H1 (cell line): Measurements from ENCODE around the gene SOX2. TPM values are rescaled to one million over a fixed set of nuclear protein-coding genes. Genes with fewer than 3 reads are reported as not detected.

Experiments
- BACH1 ChIP-seq: IDR thresholded peaks from 2 replicates; pipeline ENCODE4 v1.6.1; 2012; ENCODE audit warnings: low read length, improper control_type of control experiment
- CHD2 ChIP-seq: IDR thresholded peaks from 2 replicates; pipeline ENCODE4 v1.6.1; 2012; ENCODE audit warnings: low read length, improper control_type of control experiment
- CREB1 ChIP-seq: IDR thresholded peaks from 2 replicates; pipeline ENCODE4 v1.6.1; 2012; ENCODE audit warnings: inconsistent platforms
- EGR1 ChIP-seq: IDR thresholded peaks from 2 replicates; pipeline ENCODE4 v1.6.1; 2011; ENCODE audit warnings: low read depth, low read length, borderline replicate concordance
- EP300 ChIP-seq, 2 experiments: IDR thresholded peaks; 1 replicate in 1 of 2; 2 replicates in 1 of 2; pipeline ENCODE4 v1.6.1; 2011 to 2012; ENCODE audit warnings: low read depth in 2 of 2, low read length in 2 of 2, mild to moderate bottlenecking in 2 of 2, borderline replicate concordance in 1 of 2, inconsistent platforms in 1 of 2, moderate library complexity in 1 of 2
- GTF2F1 ChIP-seq: IDR thresholded peaks from 2 replicates; pipeline ENCODE4 v1.6.1; 2012; ENCODE audit warnings: low read depth, low read length, improper control_type of control experiment, borderline replicate concordance
- JUND ChIP-seq: IDR thresholded peaks from 2 replicates; pipeline ENCODE4 v1.6.1; 2011; ENCODE audit warnings: mild to moderate bottlenecking, improper control_type of control experiment, low read length
- MAX ChIP-seq: IDR thresholded peaks from 2 replicates; pipeline ENCODE4 v1.6.1; 2012; ENCODE audit warnings: inconsistent platforms
- PHF8 ChIP-seq: fragments of 200-600 bp; sonication (generic); conservative IDR thresholded peaks from 2 replicates; pipeline ENCODE4 v1.7.1; 2012; ENCODE audit warnings: low read depth, mild to moderate bottlenecking, inconsistent platforms, low read length, moderate library complexity
- POLR2AphosphoS5 ChIP-seq: IDR thresholded peaks from 2 replicates; pipeline ENCODE4 v1.6.1; 2011; ENCODE audit warnings: low read depth, low read length
- POU5F1 ChIP-seq: IDR thresholded peaks from 2 replicates; pipeline ENCODE4 v1.6.1; 2011; ENCODE audit warnings: low read depth, mild to moderate bottlenecking, low read length, moderate library complexity
- RBBP5 ChIP-seq: IDR thresholded peaks from 2 replicates; pipeline ENCODE4 v1.7.1; 2012; ENCODE audit warnings: low read depth, mild to moderate bottlenecking, inconsistent platforms, low read length, moderate library complexity, borderline replicate concordance
- RNF2 ChIP-seq: fragments of 200-900, 300-1000 bp; sonication (generic); IDR thresholded peaks from 2 replicates; pipeline ENCODE4 v1.7.1; 2016; ENCODE audit warnings: borderline replicate concordance, low read depth, mild to moderate bottlenecking, antibody characterized with exemption, low read length; ENCODE audit not compliant: poor library complexity, severe bottlenecking; ENCODE audit errors: missing control alignments
- SAP30 ChIP-seq: fragments of 300-600 bp; sonication (generic); IDR thresholded peaks from 2 replicates; pipeline ENCODE4 v1.7.1; 2012; ENCODE audit warnings: low read length, moderate library complexity, mild to moderate bottlenecking, inconsistent platforms; ENCODE audit not compliant: insufficient read depth, insufficient replicate concordance
- SIN3A ChIP-seq, 2 experiments: IDR thresholded peaks in 1 of 2; conservative IDR thresholded peaks in 1 of 2; 2 replicates each; pipeline ENCODE4 v1.6.1; 2011 to 2012; ENCODE audit warnings: low read length in 2 of 2, improper control_type of control experiment in 1 of 2, low read depth in 1 of 2, mild to moderate bottlenecking in 1 of 2
- SIRT6 ChIP-seq: IDR thresholded peaks from one replicate; pipeline ENCODE4 v1.7.1; 2012; ENCODE audit warnings: low read length, inconsistent platforms
- SP1 ChIP-seq: IDR thresholded peaks from 2 replicates; pipeline ENCODE4 v1.6.1; 2011; ENCODE audit warnings: low read depth, low read length
- SP2 ChIP-seq: IDR thresholded peaks from 2 replicates; pipeline ENCODE4 v1.6.1; 2012; ENCODE audit warnings: mild to moderate bottlenecking, low read length, inconsistent platforms
- SRF ChIP-seq: IDR thresholded peaks from 2 replicates; pipeline ENCODE4 v1.6.1; 2011; ENCODE audit warnings: mild to moderate bottlenecking, low read depth, low read length, moderate library complexity
- SUZ12 ChIP-seq: fragments of 200-600 bp; sonication (generic); IDR thresholded peaks from 2 replicates; pipeline ENCODE4 v1.6.1; 2012; ENCODE audit warnings: mild to moderate bottlenecking, inconsistent platforms, low read length, moderate library complexity, mixed read lengths
- TAF7 ChIP-seq: optimal IDR thresholded peaks from 2 replicates; pipeline ENCODE3; 2011; ENCODE audit warnings: low read depth, mild to moderate bottlenecking, inconsistent platforms, low read length, moderate library complexity, borderline replicate concordance
- TBP ChIP-seq: IDR thresholded peaks from 2 replicates; pipeline ENCODE4 v1.6.1; 2011; ENCODE audit warnings: low read depth, low read length, improper control_type of control experiment
- TCF12 ChIP-seq: IDR thresholded peaks from 2 replicates; pipeline ENCODE4 v1.6.1; 2011; ENCODE audit warnings: low read depth, mild to moderate bottlenecking, low read length
- TEAD4 ChIP-seq: IDR thresholded peaks from 2 replicates; pipeline ENCODE4 v1.6.1; 2012; ENCODE audit warnings: low read depth, low read length, inconsistent platforms, mixed read lengths
- polyA plus RNA-seq, 7 experiments: library from polyadenylated mRNA; depleted of rRNA in 3 of 7; stranded (reverse) in 5 of 7; unstranded in 2 of 7; fragments of >200 nt in 5 of 7; fragments of 200-250 nt in 2 of 7; gene quantifications; 1 replicate in 5 of 7; 2 replicates in 1 of 7; 4 replicates in 1 of 7; pipeline versions ENCODE4 v1.2.1 to v1.2.3, GENCODE V29; 2011 to 2013; ENCODE audit warnings: missing spikeins in 2 of 7, mixed read lengths in 2 of 7
- total RNA-seq: library from RNA; stranded (reverse); fragmentation: NEBNext Ultra II Directional; extraction: Animal tissue kit (Norgen Biotek cat#: 25700); gene quantifications from 2 replicates; pipeline ENCODE4 v1.2.1, GENCODE V29; 2021

Gene SOX2
- total and polyA plus RNA-seq, 2 of the 8 experiments (the other 6 are each of a cell fraction or from before 2014, with no cell fraction given), result 149 to 247 TPM

- TF ChIP-seq TCF12, result no peak
- TF ChIP-seq GTF2F1, result peak; percentile 80; the same call in 1 of the 2 replicates
- TF ChIP-seq PHF8, result 0 out of 2 replicates have a peak, but pooled peaks have one; percentile 30
- peak; percentile 95 to 97 for TF ChIP-seq SIN3A (conservative IDR thresholded peaks at IDR 0.05 in 1 of 2, IDR thresholded peaks at IDR 0.05 in 1 of 2; ENCODE audit: low read depth in 1 of 2, low read length in 2 of 2)
- 0 out of 2 replicates have a peak, but pooled peaks have one; percentile 26 for TF ChIP-seq RBBP5
- 0 out of 2 replicates have a peak, but pooled peaks have one; percentile 46 for TF ChIP-seq SP1
- TF ChIP-seq EP300 (IDR thresholded peaks at IDR 0.05; ENCODE audit: borderline replicate concordance in 1 of 2, low read depth in 2 of 2, low read length in 2 of 2), result no peak
- TF ChIP-seq JUND, result no peak
- TF ChIP-seq SRF, result no peak
- TF ChIP-seq EGR1, result peak; percentile 56; the same call in 1 of the 2 replicates
- TF ChIP-seq SUZ12, result no peak
- no peak for TF ChIP-seq SP2
- TF ChIP-seq CHD2, result no peak
- peak; percentile 27 for TF ChIP-seq SAP30
- no peak for TF ChIP-seq POU5F1
- no peak for TF ChIP-seq RNF2
- 0 out of 2 replicates have a peak, but pooled peaks have one; percentile 24 for TF ChIP-seq MAX
- peak; percentile 87 for TF ChIP-seq POLR2AphosphoS5
- 0 out of 2 replicates have a peak, but pooled peaks have one; percentile 16 for TF ChIP-seq CREB1
- peak; percentile 31; the same call in 1 of the 2 replicates for TF ChIP-seq BACH1
- peak; percentile 88 for TF ChIP-seq TAF7
- TF ChIP-seq TBP, result peak; percentile 95
- TF ChIP-seq SIRT6, result no peak
- TF ChIP-seq TEAD4, result no peak
Measured at GRCh38 chr3:181711325-181712135, at the start of gene SOX2 (continued).
